Activated T-cell treated with anti-CD3 and anti-CD28 coated beads, Interleukin-2, amount 50 U/mL, for 72 hours (primary cell): Measurements from ENCODE around the gene PLD1. TPM values are rescaled to one million over a fixed set of nuclear protein-coding genes. Genes with fewer than 3 reads are reported as not detected.
"Not testable (repeated sequence)": the region's sequence is repeated elsewhere in the genome, so short reads cannot be mapped to it uniquely, and the experiment has no call there.

Experiments
- ATAC-seq, 2 donors: fragments of 150-1000 bp; cut with Tn5 transposase; replicated peaks in 1 of 2; 2 replicates each; pipeline ENCODE4 v1.10.0; 2021; ENCODE audit warnings: moderate library complexity in 2 of 2, mild to moderate bottlenecking in 1 of 2
- DNase-seq, 2 donors: peaks; one replicate each; pipeline ENCODE4 v3.0.0; 2021 to 2022; ENCODE audit warnings: mixed read lengths in 1 of 2
- H3K27ac Mint-ChIP-seq: one replicate; pipeline ENCODE4 v1.8.0; 2022; ENCODE audit warnings: mild to moderate bottlenecking, moderate library complexity, mixed read lengths
- H3K27me3 Mint-ChIP-seq: one replicate; pipeline ENCODE4 v1.8.0; 2022; ENCODE audit warnings: low read depth, mixed read lengths
- H3K36me3 Mint-ChIP-seq, 2 donors: one replicate each; pipeline ENCODE4 v1.8.0; 2022; ENCODE audit warnings: mixed read lengths in 2 of 2, mild to moderate bottlenecking in 1 of 2; ENCODE audit not compliant: insufficient read depth in 2 of 2
- H3K4me1 Mint-ChIP-seq: one replicate; pipeline ENCODE4 v1.8.0; 2022; ENCODE audit warnings: low read depth, mixed read lengths
- H3K4me3 Mint-ChIP-seq, 2 donors: one replicate each; pipeline ENCODE4 v1.8.0; 2022; ENCODE audit warnings: mild to moderate bottlenecking in 2 of 2, mixed read lengths in 2 of 2, moderate library complexity in 2 of 2
- H3K9me3 Mint-ChIP-seq, 2 donors: one replicate each; pipeline ENCODE4 v1.8.0; 2022; ENCODE audit warnings: mixed read lengths in 2 of 2
- total RNA-seq, 2 donors: library from RNA; stranded (reverse); gene quantifications; one replicate each; pipeline ENCODE4 v1.2.3, GENCODE V29; 2022

Gene PLD1
- total RNA-seq, 2 donors from 2014 or later, result 0.65 to 4.1 TPM

- no peaks in the 10 kb centered on the region for H3K4me1 Mint-ChIP-seq
- H3K27me3 Mint-ChIP-seq, result peaks cover 5% of the 10 kb centered on the region
- peaks cover 0 to 3% of the 10 kb centered on the region in 2 donors for H3K9me3 Mint-ChIP-seq
- DNase-seq (no peak), ATAC-seq (no peak)
- peaks cover 0 to 4% of the 10 kb centered on the region in 2 donors for H3K36me3 Mint-ChIP-seq
- no peak overlapping the region for H3K27ac Mint-ChIP-seq
- no peak overlapping the region for H3K4me3 Mint-ChIP-seq
Measured at GRCh38 chr3:171712171-171712938, 97.9 kb downstream of the PLD1 start.

- no peaks in the 10 kb centered on the region for H3K27me3 Mint-ChIP-seq
- no peak overlapping the region for H3K4me3 Mint-ChIP-seq
- ATAC-seq (no peak), DNase-seq (no peak)
- no peak overlapping the region for H3K27ac Mint-ChIP-seq
- H3K9me3 Mint-ChIP-seq, result peaks cover 0 to 3% of the 10 kb centered on the region in 2 donors
- H3K36me3 Mint-ChIP-seq, result peaks cover 0 to 4% of the 10 kb centered on the region in 2 donors
- H3K4me1 Mint-ChIP-seq, result no peaks in the 10 kb centered on the region
Measured at GRCh38 chr3:171711461-171712170, 98.7 kb downstream of the PLD1 start.

GRCh38 chr3:171710359-171710758, 99.9 kb downstream of the PLD1 start:
- Mint-ChIP-seq H3K9me3 (peaks cover 0 to 2% of the 10 kb centered on the region in 2 donors), H3K27ac (no peak overlapping the region), H3K27me3 (no peaks in the 10 kb centered on the region), H3K4me3 (no peak overlapping the region), H3K4me1 (no peaks in the 10 kb centered on the region), H3K36me3 (peaks cover 0 to 2% of the 10 kb centered on the region in 2 donors)
- DNase-seq, result no peak
- ATAC-seq, result no peak

- no peak overlapping the region for H3K27ac Mint-ChIP-seq
- H3K36me3 Mint-ChIP-seq, result peaks cover 2 to 3% of the 10 kb centered on the region in 2 donors
- no peak for ATAC-seq
- no peaks in the 10 kb centered on the region for H3K4me1 Mint-ChIP-seq
- no peaks in the 10 kb centered on the region for H3K9me3 Mint-ChIP-seq
- H3K27me3 Mint-ChIP-seq, result peaks cover 19% of the 10 kb centered on the region
- no peak for DNase-seq
- no peak overlapping the region for H3K4me3 Mint-ChIP-seq
Measured at GRCh38 chr3:171704814-171705213, 105.5 kb downstream of the PLD1 start.

GRCh38 chr3:171704002-171704401, 106.3 kb downstream of the PLD1 start:
- Mint-ChIP-seq H3K27me3 (peaks cover 20% of the 10 kb centered on the region), H3K27ac (no peak overlapping the region), H3K4me1 (no peaks in the 10 kb centered on the region), H3K36me3 (peaks cover 2 to 3% of the 10 kb centered on the region in 2 donors), H3K9me3 (no peaks in the 10 kb centered on the region), H3K4me3 (no peak overlapping the region)
- ATAC-seq, result no peak
- peak; percentile 5 to 14 for DNase-seq

GRCh38 chr3:171703144-171703543, 107.1 kb downstream of the PLD1 start:
- no peak overlapping the region for H3K27ac Mint-ChIP-seq
- peaks cover 2 to 3% of the 10 kb centered on the region in 2 donors for H3K36me3 Mint-ChIP-seq
- H3K4me1 Mint-ChIP-seq, result no peaks in the 10 kb centered on the region
- H3K4me3 Mint-ChIP-seq, result no peak overlapping the region
- H3K27me3 Mint-ChIP-seq, result peaks cover 20% of the 10 kb centered on the region
- ATAC-seq (no peak), DNase-seq (no peak)
- H3K9me3 Mint-ChIP-seq, result no peaks in the 10 kb centered on the region

GRCh38 chr3:171700653-171701052, 109.6 kb downstream of the PLD1 start:
- no peak for DNase-seq
- Mint-ChIP-seq H3K9me3 (no peaks in the 10 kb centered on the region), H3K27me3 (peaks cover 26% of the 10 kb centered on the region), H3K4me1 (no peaks in the 10 kb centered on the region), H3K36me3 (peaks cover 2 to 3% of the 10 kb centered on the region in 2 donors), H3K27ac (no peak overlapping the region), H3K4me3 (no peak overlapping the region)
- no peak for ATAC-seq

- H3K4me3 Mint-ChIP-seq, result no peak overlapping the region
- H3K27me3 Mint-ChIP-seq, result peaks cover 26% of the 10 kb centered on the region
- H3K27ac Mint-ChIP-seq, result no peak overlapping the region
- DNase-seq, result no peak
- H3K36me3 Mint-ChIP-seq, result peaks cover 2 to 3% of the 10 kb centered on the region in 2 donors
- H3K9me3 Mint-ChIP-seq, result no peaks in the 10 kb centered on the region
- no peak for ATAC-seq
- H3K4me1 Mint-ChIP-seq, result no peaks in the 10 kb centered on the region
Measured at GRCh38 chr3:171700157-171700556, 110.1 kb downstream of the PLD1 start.

GRCh38 chr3:171699601-171700000, 110.7 kb downstream of the PLD1 start:
- Mint-ChIP-seq H3K4me1 (no peaks in the 10 kb centered on the region), H3K36me3 (peaks cover 2 to 3% of the 10 kb centered on the region in 2 donors), H3K9me3 (no peaks in the 10 kb centered on the region), H3K4me3 (no peak overlapping the region), H3K27ac (no peak overlapping the region), H3K27me3 (peaks cover 26% of the 10 kb centered on the region)
- ATAC-seq, result no peak
- no peak for DNase-seq

- no peaks in the 10 kb centered on the region for H3K9me3 Mint-ChIP-seq
- peaks cover 25% of the 10 kb centered on the region for H3K27me3 Mint-ChIP-seq
- peaks cover 2% of the 10 kb centered on the region in 2 donors for H3K36me3 Mint-ChIP-seq
- H3K4me3 Mint-ChIP-seq, result no peak overlapping the region
- no peaks in the 10 kb centered on the region for H3K4me1 Mint-ChIP-seq
- ATAC-seq (no peak), DNase-seq (no peak)
- H3K27ac Mint-ChIP-seq, result no peak overlapping the region
Measured at GRCh38 chr3:171696805-171697204, 113.5 kb downstream of the PLD1 start.

GRCh38 chr3:171695426-171695825, 114.9 kb downstream of the PLD1 start:
- Mint-ChIP-seq H3K4me1 (peaks cover 11% of the 10 kb centered on the region), H3K36me3 (no peaks in the 10 kb centered on the region), H3K9me3 (no peaks in the 10 kb centered on the region), H3K27ac (no peak overlapping the region), H3K27me3 (peaks cover 13% of the 10 kb centered on the region), H3K4me3 (no peak overlapping the region)
- ATAC-seq, result no peak
- DNase-seq, result no peak

- Mint-ChIP-seq H3K4me1 (peaks cover 16% of the 10 kb centered on the region), H3K4me3 (no peak overlapping the region), H3K27me3 (peaks cover 7% of the 10 kb centered on the region), H3K36me3 (no peaks in the 10 kb centered on the region), H3K9me3 (no peaks in the 10 kb centered on the region), H3K27ac (no peak overlapping the region)
- DNase-seq (no peak), ATAC-seq (no peak)
Measured at GRCh38 chr3:171694888-171695287, 115.4 kb downstream of the PLD1 start.

GRCh38 chr3:171692551-171692950, 117.7 kb downstream of the PLD1 start:
- peaks cover 20% of the 10 kb centered on the region for H3K4me1 Mint-ChIP-seq
- DNase-seq, H3K4me3 Mint-ChIP-seq, H3K27me3 Mint-ChIP-seq, H3K36me3 Mint-ChIP-seq, H3K27ac Mint-ChIP-seq, ATAC-seq, H3K9me3 Mint-ChIP-seq: not testable (repeated sequence)
